Vagina (tissue), 2 donors: ENCODE measurements around the gene MRPS27.

Experiments used
- CTCF ChIP-seq, 3 experiments: fragments of 450-650 bp in 2 of 3; fragments of 200-600 bp in 1 of 3; sonication (generic) in 1 of 3; IDR thresholded peaks; one replicate each; pipeline ENCODE4 v1.5.1; 2017 to 2019; ENCODE audit warnings: antibody characterized with exemption in 3 of 3, mild to moderate bottlenecking in 2 of 3, moderate library complexity in 2 of 3
- POLR2AphosphoS5 ChIP-seq, 2 donors: sonication (generic); formaldehyde crosslinking; IDR thresholded peaks; one replicate each; pipeline ENCODE4 v1.9.0; 2017; ENCODE audit warnings: antibody characterized with exemption in 2 of 2, mild to moderate bottlenecking in 2 of 2, low read depth in 1 of 2; ENCODE audit not compliant: insufficient read depth in 1 of 2

- TF ChIP-seq CTCF (IDR thresholded peaks at IDR 0.05): no peak
- TF ChIP-seq POLR2AphosphoS5 (IDR thresholded peaks at IDR 0.05; ENCODE audit: insufficient read depth in 1 of 2, low read depth in 1 of 2): no peak
These were observed 67.4 kb downstream of the MRPS27 start for GRCh38 chr5:72252574-72253155.
